ENCODE results near the gene MYDGF.

The MYDGF gene

GRCh38 chr19:4640247-4641000 lies 29.7 kb downstream of the MYDGF start:
- no peak for DNase-seq (ENCODE audit: low read depth)

GRCh38 chr19:4639531-4640246 lies 30.5 kb downstream of the MYDGF start:
- no peak for DNase-seq (ENCODE audit: low read depth)

- DNase-seq (ENCODE audit: low read depth): peak; percentile 38
Measured at GRCh38 chr19:4638828-4639530, 31.2 kb downstream of the MYDGF start, which contains the start of gene TNFAIP8L1. Gene TNFAIP8L1 (plus strand): TSS chr19:4639516. CDS start chr19:4651870, 12,354 bp downstream.

DNA sequence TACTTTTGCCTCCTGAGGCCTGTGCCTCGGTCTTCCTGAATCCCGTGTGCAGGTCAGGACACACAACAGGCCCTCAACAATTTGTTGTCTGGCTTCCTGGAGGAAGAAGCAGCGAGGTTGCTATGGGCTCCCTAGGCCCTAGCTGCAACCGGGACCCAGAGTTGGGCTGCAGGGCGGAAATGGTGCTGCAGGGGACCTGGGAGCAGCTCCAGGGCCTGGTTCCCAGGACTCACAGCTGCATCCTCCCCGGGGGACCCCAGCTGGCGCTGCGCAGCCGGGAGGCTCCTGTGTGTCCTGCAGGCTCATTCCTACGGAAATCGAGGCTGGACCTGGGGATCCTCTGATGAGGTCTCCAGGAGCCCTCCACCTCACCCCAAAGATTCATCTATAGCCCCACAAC lies 31.8 kb downstream of the MYDGF start:
- DNase-seq (ENCODE audit: low read depth): no peak

DNA sequence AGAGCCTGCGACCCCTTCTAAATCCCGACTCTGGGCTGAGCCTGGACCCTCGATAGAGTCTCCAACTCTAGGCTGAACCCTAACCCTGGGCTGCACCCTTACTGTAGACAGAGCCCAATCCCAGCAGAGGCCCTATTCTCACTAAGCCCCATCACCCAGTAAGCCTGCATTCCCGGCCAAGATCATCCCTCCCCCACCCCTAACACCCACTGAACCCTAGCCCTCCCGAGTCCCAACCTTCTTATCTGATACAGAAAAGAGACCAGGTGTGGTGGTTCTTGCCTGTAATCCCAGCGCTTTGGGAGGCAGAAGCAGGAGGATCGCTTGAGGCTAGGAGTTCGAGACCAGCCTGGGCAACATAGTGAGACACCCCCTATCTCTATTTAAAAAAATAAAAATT lies 33.4 kb downstream of the MYDGF start:
- DNase-seq (ENCODE audit: low read depth): no peak

- no peak for DNase-seq (ENCODE audit: low read depth)
Measured at GRCh38 chr19:4636151-4636717, 33.9 kb downstream of the MYDGF start.

- no peak for DNase-seq (ENCODE audit: low read depth)
Measured at GRCh38 chr19:4635754-4636116, 34.4 kb downstream of the MYDGF start.

GRCh38 chr19:4633140-4633967 lies 36.8 kb downstream of the MYDGF start:
- DNase-seq (ENCODE audit: low read depth): peak; percentile 10

DNA sequence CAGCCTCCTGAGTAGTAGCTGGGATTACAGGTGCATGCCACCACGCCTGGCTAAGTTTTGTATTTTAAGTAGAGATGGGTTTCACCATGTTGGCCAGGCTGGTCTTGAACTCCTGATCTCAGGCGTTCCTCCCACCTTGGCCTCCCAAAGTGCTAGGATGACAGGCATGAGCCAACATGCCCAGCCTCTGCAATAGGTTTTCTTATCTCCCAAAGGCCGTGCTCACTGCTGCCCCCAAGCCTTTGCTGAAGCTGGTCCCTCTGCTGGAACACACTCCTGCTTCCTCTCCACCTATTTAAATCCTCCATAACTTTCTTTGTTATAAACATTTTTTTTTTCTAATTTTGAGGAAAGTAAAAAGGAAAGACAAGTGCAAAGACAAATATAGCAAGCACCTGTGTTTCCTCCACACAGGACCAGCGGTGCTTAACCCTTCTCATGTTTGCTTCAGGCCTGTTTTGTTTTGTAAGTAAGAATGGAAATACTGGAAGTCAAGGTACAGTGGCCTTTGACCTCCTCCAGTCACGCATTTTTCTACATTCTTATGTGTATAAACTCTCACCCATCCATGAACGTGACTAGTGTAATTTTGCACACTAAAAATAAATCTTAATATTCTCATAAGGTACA lies 45.3 kb downstream of the MYDGF start:
- DNase-seq (ENCODE audit: low read depth): no peak

- DNase-seq (ENCODE audit: low read depth): no peak
Measured at GRCh38 chr19:4624301-4624700, 45.8 kb downstream of the MYDGF start.

DNA sequence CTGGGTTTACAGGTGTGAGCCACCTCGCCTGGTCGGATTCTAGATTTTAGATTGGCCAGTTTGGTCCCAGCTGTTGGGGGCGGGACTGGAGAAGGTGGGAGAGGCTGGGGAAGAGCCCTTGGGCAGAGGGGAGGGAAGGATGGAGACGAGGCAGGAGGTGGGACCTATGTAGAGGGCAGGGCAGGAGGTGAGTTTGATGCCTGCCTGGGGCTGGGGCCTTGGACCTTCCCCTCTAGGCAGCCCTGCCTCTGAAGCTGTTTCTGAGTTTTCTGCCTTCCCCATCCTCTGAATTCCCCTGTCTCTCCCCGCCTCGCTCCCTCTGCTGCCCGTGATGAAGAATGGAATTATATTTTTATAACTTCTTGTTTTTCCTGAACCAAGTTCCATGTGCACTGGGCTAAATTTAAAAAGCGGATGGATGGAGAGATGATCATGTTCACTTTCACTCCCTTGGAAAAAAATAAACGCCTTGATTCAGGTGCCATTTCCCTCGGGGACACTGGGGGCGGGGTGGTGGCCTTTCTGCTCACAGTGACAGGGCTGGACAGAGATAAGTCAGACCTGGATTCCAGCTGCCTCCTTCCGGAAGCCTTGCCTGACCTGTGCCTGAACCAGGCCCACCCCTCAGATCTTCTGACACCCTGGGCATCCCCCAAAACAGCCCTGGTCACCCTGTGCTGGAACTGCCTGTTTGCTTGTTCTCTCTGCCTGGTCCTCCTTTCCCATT lies 47.3 kb downstream of the MYDGF start:
- DNase-seq (ENCODE audit: low read depth): no peak

- DNase-seq (ENCODE audit: low read depth): no peak
Measured at GRCh38 chr19:4620675-4621074, 49.5 kb downstream of the MYDGF start.

GRCh38 chr19:4619668-4620294 lies 50.4 kb downstream of the MYDGF start:
- DNase-seq (ENCODE audit: low read depth): no peak

GRCh38 chr19:4618019-4618418 lies 52.1 kb downstream of the MYDGF start:
- no peak for DNase-seq (ENCODE audit: low read depth)

DNA sequence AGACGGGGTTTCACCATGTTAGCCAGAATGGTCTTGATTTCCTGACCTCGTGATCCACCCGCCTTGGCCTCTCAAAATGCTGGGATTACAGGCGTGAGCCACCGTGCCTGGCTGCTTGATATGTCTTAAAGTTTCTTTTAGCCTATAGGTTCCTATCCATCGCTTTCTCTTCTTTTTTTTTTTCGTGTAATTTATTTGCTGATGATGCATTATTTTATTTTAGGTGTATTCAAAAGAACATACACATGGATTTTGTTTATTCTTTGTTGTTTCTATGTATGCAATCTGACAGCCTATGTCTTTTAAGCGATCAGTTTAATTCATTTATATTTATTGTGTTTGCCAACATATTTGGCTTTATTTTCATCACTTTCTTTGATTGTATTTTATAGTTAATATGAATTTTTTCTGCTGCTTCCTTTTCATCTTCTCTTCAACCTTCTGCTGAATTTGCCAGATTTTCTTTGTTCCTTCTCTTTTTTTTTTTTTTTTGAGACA lies 56.8 kb downstream of the MYDGF start:
- no peak for DNase-seq (ENCODE audit: low read depth)

DNA sequence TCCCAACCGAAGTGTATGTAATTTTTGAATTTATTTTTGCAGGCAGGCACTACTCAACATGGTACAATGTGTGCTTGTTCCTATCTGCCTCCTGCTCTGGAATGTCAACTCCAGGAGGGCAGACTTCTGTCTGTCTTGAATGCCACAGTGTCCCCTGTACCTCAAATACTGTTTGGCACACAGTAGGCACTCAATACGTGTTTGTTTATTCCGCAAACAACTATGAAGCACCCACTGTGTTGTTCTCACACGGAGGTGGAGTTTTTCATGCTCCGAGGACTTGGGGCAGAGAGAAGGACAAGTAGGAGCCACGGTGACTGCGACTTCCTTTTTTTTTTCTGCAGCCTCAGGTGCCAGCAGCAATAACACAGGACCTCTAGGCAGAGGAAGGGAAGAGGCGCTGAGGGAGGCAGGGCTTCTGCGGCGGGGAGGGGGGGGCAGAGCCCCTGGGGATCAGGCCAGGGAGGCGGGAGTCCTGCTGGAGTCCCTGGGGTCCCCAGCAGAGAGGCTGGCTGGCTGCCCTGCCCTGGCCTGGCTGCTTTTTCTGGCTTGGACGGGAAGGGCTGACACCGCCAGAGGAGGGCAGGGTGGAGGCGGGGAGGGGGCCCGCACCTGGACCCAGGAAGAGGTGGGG lies 60.1 kb downstream of the MYDGF start:
- DNase-seq (ENCODE audit: low read depth): no peak

Data from GM04503 (cell line).